NT2/D1 (cell line): ENCODE data around the gene TTC6.

ENCODE experiments used
- SUZ12 ChIP-seq: IDR thresholded peaks from 2 replicates; pipeline ENCODE4 v1.6.1; 2011; ENCODE audit not compliant: insufficient read length, insufficient read depth; ENCODE audit errors: extremely low read depth
- ZNF274 ChIP-seq: IDR thresholded peaks from 2 replicates; pipeline ENCODE4 v1.6.1; 2011; ENCODE audit warnings: mild to moderate bottlenecking, low read depth, low read length

- TF ChIP-seq ZNF274 (no peak), SUZ12 (peak; percentile 7)
Observed at GRCh38 chr14:37597538-37597913, 2.1 kb downstream of the TTC6 start.
